Stimulated activated CD8-positive, alpha-beta memory T cell treated with anti-CD3 and anti-CD28 coated beads, Interleukin-15, amount 100 ng/mL, for 4 hours (primary cell): ENCODE results near the gene AGBL3.
A peak's percentile ranks its signal among the peaks of the same experiment; 100 is the strongest.

Source experiments
- DNase-seq, 2 donors: peaks; one replicate each; pipeline ENCODE4 v3.0.0-alpha.2; 2020; ENCODE audit warnings: low read depth in 2 of 2

AGBL3 gene

GRCh38 chr7:135147899-135148721, 161.8 kb downstream of the AGBL3 start, which contains the start of gene TMEM140:
Gene TMEM140, plus strand, starts transcription at chr7:135148072. Its CDS starts 16,370 bp downstream, at chr7:135164442.
- DNase-seq, result peak in 1 of 2 donors; percentile 44

GRCh38 chr7:135150072-135150782, 163.9 kb downstream of the AGBL3 start:
- DNase-seq, result no peak

DNA sequence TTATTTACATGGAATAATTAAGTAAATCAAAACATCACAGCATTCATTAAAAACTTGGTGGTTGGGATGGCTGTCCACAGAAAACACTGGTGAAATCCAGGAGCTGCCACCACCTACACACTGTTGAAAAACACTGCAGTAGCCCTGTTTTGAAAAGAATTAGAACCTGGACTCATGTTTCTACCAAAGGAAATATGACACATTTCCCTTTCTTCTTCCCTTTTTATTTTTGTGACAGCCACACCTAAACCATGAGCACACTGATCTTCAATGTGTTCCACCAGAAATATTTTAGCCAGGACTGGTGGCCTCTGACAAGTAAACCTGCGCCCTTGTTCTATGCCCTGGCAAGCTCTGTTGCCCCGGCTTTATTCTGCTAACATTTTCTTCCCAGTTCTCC, 164.8 kb downstream of the AGBL3 start:
- DNase-seq, result no peak

- DNase-seq, result no peak
Observed at GRCh38 chr7:135151533-135151932, 165.2 kb downstream of the AGBL3 start.

DNA sequence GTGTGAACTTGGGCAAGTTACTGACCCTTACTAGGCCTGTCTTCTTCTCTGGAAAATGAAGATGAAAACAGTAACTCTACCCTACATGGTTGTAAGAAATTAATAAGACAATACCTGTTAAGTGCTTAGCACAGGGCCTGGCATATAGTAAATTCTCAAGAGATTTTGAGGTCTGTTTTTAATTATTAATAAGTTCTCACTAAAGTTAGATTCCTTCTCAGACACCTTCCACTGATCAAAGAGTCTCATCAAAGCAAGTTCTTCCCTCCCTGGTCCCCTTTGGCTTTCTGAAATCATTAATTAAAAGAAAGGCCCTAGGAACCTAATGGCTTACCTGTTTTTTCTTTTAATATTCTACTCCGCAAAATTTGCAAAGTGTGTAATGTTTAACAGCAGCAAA, 166.1 kb downstream of the AGBL3 start:
- DNase-seq, result no peak

DNA sequence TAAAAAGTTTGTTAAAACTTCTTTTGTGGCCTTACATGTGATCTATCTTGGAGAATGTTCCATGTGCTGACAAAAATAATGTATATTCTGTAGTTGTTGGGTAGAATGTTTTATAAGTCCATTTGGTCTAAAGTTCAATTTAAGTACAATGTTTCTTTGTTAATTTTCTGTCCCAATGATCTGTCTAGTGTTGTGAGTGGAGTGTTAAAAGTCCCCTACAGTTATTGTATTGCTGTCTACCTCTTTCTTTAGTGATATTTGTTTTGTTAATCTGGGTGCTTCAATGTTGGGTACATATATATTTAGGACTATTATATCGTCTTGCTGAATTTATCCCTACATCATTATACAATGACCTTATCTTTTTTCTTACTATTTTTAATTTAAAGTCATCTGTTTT, 168.4 kb downstream of the AGBL3 start:
- DNase-seq, result no peak

DNA sequence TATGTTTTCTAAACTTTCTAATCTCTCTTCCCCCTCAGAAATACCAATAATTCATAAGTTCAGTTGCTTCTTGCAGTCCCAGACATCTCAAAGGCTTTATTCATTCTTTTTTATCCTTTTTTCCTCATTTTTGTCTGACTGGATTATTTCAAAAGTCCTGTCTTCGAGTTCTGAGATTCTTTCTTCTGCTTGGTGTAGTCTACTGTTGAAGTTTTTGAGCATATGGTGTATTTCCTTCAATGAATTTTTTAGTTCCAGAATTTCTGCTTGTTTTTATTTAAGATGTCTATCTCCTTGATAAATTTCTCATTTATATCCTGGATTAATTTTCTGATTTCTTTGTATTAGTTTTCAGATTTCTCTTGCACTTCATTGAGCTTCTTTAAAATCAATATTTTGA, 170.0 kb downstream of the AGBL3 start:
- DNase-seq, result no peak

GRCh38 chr7:135158141-135158655, 171.9 kb downstream of the AGBL3 start:
- DNase-seq, result no peak

DNA sequence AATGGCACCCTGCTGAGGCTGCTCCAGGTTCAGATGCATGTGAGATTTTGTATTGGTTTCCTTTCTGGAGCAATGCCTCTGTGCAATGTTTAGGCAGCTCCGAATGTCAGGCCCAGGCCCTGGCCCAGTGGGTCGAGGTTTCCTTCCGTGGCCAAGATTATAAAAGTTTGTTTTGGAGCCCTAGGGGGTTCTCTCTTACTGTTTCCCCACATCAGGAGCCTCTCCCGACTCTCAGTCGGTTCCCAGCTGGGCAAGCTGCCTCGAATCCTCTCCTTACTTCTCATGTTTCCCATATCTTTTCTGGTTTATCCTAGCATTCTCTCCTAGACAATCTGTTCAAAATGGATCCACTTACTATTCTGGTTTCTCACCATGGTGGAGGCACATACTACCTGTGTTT, 172.6 kb downstream of the AGBL3 start:
- no peak for DNase-seq

- DNase-seq, result no peak
Observed at GRCh38 chr7:135159359-135160085, 173.2 kb downstream of the AGBL3 start.

- no peak for DNase-seq
Observed at GRCh38 chr7:135160098-135160857, 174.0 kb downstream of the AGBL3 start.

DNA sequence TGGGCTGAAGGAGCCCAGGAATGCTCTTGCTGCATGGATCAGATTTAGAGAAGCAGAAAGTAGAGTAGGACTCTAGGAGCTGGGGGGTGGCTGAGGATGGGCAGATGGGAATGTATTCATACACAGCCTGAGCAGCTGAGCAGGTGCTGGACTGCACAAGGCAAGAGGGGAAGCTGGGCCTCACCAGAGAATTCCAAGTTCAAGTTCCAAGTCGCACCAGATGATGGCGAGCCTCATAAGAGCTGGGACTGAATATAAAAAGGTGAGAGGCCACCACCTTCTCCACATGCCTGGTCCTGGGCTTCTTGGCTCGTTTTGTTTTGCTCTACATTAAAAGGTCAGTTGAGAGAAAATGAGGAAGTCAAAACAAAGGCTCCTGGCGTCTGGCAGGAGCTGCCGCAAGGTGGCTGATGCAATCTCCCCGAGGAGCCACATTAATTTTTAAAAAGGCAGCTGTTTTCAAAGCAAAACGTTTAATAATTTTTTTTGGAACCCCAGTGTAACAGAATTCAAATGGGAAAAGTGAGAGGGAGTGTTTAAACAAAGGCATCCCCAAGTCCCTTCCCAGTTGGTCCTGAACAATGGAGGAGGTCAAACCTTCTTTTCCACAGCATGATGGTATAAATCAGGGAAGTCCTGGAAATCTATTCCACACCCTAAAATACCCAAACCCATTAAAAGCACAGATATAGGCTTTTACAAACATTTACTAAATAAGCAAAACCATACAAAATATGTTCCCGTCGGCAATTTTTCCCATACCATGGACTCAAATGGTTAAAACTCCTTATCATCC, 174.7 kb downstream of the AGBL3 start:
- no peak for DNase-seq

- no peak for DNase-seq
Observed at GRCh38 chr7:135161669-135162068, 175.4 kb downstream of the AGBL3 start.

DNA sequence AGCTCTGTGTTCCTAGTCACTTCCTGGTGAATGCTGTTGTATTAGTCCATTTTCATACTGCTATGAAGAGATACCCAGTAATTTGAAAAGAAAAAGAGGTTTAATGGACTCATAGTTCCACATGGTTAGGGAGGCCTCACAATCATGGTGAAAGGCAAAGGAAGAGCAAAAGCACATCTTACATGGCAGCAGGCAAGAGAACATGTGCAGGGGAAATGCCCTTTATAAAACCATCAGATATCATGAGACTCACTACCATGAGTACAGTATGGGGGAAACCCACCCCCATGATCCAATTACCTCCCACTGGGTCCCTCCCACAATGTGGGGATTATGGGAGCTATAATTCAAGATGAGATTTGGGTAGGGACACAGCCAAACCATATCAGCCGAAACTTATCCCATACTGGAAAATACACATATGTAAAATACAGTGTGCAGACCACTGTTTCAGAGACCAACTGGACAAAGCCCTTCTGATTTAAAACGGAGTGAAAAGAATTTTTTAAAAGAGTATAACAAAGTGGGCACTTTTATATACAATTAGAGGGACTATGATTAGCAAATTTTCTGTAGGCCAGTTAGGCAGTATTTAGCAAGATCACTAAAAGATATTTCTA, 176.2 kb downstream of the AGBL3 start:
- DNase-seq, result no peak

GRCh38 chr7:135164357-135165061, 178.2 kb downstream of the AGBL3 start:
- no peak for DNase-seq

DNA sequence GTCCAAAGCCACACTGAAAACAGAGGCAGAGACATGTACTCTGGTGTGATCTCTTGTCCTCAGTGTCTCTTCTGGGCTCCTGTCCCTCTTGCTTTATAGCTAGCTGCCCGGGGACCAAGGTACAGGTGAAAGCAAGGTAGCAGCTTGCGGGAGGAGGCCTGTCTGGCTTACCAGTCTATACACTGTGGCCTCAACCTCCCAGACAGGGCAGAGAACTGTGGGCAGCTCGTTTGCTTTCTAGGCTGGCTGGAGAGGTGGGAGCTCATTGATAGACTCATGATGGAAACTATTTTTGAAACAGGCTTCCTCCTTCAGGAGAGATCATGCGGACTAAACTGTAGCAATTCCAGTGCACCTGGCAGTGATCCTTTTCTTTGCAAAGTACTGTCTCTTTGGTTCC, 179.6 kb downstream of the AGBL3 start:
- DNase-seq, result no peak

- no peak for DNase-seq
Observed at GRCh38 chr7:135166338-135166990, 180.2 kb downstream of the AGBL3 start.

DNA sequence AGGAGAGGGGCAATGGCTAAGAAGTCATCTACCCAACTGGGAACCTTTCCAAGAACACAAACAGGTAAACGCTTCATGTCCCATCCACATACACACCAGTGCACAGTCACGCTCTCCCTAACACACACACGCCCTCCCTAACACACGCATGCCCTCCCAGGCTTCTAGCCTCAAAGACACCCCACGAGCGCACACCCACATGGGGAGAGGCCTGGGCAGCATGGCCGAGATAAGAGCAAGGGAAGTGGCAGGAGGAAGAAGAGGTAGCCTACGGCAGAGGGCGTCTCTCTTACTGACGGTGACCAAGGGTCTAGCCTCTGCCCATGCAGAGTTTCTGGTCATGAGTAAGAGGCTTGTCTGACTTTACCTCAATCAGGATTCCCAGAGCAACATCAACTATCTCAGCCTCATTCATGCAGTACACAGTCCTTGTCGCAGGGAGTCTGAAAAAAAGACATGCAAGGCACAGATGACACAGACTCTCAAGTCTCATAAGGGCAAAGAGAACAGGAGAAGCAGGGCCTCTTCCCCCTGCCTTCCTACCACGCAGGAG, 181.1 kb downstream of the AGBL3 start:
- no peak for DNase-seq

GRCh38 chr7:135168001-135168400, 181.7 kb downstream of the AGBL3 start:
- no peak for DNase-seq
